A172 (cell line): ENCODE data around the gene DLGAP5. TPM values are rescaled to one million over a fixed set of nuclear protein-coding genes. Genes with fewer than 3 reads are reported as not detected.

Experiments used
- DNase-seq: peaks from one replicate; pipeline ENCODE4 v3.0.0-alpha.2; 2015; ENCODE audit warnings: low spot score
- total RNA-seq: library from RNA; depleted of rRNA; stranded (reverse); fragments of >200 nt; shearing (Covaris generic); gene quantifications from 2 replicates; pipeline ENCODE4 v1.2.3, GENCODE V29; 2014; rRNA removed

DLGAP5 gene, protein sequence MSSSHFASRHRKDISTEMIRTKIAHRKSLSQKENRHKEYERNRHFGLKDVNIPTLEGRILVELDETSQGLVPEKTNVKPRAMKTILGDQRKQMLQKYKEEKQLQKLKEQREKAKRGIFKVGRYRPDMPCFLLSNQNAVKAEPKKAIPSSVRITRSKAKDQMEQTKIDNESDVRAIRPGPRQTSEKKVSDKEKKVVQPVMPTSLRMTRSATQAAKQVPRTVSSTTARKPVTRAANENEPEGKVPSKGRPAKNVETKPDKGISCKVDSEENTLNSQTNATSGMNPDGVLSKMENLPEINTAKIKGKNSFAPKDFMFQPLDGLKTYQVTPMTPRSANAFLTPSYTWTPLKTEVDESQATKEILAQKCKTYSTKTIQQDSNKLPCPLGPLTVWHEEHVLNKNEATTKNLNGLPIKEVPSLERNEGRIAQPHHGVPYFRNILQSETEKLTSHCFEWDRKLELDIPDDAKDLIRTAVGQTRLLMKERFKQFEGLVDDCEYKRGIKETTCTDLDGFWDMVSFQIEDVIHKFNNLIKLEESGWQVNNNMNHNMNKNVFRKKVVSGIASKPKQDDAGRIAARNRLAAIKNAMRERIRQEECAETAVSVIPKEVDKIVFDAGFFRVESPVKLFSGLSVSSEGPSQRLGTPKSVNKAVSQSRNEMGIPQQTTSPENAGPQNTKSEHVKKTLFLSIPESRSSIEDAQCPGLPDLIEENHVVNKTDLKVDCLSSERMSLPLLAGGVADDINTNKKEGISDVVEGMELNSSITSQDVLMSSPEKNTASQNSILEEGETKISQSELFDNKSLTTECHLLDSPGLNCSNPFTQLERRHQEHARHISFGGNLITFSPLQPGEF
- 49.8 and 58.4 TPM in 2 replicates for total RNA-seq

DNA sequence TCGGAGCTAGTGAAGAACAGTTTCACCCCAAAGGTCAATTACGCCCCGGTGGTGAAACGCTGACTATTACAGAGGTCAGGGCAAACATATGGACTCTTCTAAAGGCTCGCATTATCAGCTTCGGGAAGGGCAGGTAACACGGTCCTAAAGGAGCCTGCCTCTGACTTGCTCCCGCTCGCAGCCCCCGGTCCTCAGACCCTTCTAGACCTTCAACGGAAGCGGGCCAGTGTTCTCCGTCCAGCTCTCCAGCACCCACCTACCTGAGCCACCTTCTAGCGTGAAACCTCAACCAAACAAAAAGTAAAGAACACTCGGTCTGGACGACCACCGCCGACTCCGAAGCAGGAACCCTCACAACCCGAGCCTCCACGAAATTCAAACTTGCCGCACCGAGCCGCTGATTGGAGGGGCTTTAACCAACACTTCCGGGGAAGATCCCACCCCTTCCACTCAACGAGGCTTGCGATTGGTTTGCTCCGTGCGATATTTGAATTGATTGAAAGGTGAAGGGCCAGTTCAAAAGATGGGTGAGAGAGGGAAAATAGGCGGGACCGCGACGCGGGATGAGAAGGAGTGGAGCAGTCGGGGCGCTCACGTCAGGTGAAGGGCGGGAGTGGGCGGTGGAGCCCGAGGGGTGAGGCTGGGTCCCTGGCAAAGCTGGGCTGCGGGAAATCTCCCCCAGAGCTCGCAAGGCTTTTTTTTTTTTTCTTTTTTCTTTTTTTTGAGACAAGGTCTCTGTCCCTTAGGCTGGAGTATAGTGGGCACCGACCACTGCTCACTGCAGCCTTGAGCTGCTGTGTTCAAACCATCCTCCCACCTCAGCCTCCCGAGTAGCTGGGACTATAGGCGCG lies at the start of gene DLGAP5:
TSS of gene DLGAP5 (minus strand) at position 383 of the 851 bp plus-strand sequence. CDS start 2,406 bp downstream, outside the sequence.
- peak; percentile 94 for DNase-seq

- no peak for DNase-seq
Measured at GRCh38 chr14:55240526-55241178, 49.3 kb upstream of the DLGAP5 start.

- no peak for DNase-seq
Measured at GRCh38 chr14:55239320-55239719, 47.9 kb upstream of the DLGAP5 start.

- DNase-seq, result peak; percentile 5
Measured at GRCh38 chr14:55238019-55238680, 46.8 kb upstream of the DLGAP5 start.

GRCh38 chr14:55233591-55233990 lies 42.2 kb upstream of the DLGAP5 start:
- no peak for DNase-seq

DNA sequence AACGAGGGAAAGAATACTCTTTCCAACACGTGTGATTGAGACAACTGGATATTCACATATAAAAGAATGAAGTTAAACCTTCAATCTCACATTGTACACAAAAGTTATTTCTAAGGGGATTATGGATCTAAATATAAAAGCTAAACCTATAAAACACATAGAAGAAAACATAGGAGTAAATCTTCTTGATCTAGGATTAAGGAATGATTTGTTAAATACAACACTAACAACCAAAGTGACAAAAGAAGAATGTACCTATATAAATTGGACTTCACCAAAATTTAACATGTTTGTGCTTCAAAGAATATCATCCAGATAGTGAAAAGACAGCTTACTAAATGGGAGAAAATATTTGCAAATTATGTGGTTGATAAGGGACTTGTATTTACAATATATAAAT lies 36.9 kb upstream of the DLGAP5 start:
- no peak for DNase-seq

- no peak for DNase-seq
Measured at GRCh38 chr14:55223364-55223763, 32.0 kb upstream of the DLGAP5 start.

GRCh38 chr14:55221968-55222367 lies 30.6 kb upstream of the DLGAP5 start:
- no peak for DNase-seq

- DNase-seq, result peak; percentile 54
Measured at GRCh38 chr14:55221186-55221585, 29.8 kb upstream of the DLGAP5 start.

DNA sequence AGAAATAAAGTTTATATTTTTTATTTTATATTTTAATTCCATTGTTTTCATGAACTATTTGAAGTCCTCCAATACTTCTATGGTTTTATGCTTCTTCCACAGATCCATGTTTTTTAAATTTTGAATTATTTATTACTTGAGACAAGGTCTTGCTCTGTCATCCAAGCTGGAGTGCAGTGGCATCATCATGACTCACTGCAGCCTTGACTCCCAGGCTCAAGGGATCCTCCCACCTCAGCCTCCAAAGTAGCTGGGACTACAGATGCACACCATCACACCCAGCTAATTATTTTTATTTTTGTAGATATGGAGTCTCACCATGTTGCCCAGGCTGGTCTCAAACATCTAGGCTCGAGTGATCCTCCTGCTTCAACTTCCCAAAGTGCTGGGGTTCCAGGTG lies 28.8 kb upstream of the DLGAP5 start:
- DNase-seq, result peak; percentile 11

- no peak for DNase-seq
Measured at GRCh38 chr14:55212634-55213033, 21.2 kb upstream of the DLGAP5 start.

DNA sequence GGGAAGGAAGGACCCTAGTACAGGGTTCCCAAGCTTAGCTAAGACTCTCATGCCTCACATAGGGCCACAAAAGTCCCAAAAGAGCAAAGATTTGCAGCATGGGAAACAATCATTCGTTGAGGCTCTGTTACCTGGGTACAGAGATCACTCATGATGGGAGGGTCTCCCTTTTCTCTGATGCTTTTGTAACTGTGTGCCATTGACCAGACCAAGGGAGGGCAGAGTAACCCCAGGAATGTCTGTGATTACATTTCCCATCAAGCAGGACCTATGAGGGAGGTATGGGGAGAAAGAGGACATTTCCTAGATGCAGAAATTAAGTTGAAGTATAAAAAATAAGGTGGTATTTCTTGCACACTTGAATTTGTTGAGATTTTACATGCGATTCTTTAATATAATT lies 16.4 kb upstream of the DLGAP5 start:
- DNase-seq, result no peak

- no peak for DNase-seq
Measured at GRCh38 chr14:55206175-55206693, 14.8 kb upstream of the DLGAP5 start.

DNA sequence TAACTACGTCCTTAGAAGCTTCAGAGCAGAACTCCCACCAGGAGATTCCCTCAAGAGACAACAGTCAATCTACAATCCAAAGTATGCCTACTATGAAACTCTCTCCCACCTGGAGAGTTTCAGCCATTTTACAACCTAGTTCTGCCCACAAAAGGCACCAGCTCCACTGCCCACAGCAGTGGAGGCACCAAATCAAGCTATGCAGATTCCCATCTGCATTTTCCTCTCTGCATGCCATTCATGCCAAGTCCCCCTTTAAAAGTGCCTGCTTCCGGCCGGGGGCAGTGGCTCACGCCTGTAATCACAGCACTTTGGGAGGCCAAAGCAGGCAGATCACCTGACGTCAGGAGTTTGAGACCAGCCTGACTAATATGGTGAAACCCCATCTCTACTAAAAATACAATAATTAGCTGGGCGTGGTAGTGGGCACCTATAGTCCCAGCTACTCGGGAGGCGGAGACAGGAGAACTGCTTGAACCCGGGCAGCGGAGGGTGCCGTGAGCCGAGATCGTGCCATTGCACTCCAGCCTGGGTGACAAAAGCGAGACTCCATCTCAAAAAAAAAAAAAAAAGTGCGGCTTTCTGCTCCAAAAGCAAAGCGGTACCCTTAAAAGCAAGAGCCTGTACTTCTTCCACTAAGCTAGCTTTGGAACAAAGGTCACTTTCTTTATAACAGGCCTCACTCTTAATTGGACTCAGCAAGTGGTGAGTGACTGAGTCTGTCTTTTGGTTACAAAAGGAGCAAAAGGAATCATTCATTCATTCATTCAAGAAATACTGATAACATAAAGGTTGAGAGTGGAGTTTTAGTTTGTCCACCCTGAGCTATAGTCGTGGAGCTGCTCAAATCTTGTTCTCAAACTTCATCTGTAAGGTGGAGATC lies 10.1 kb upstream of the DLGAP5 start:
- no peak for DNase-seq

GRCh38 chr14:55200651-55201050 lies 9.3 kb upstream of the DLGAP5 start:
- no peak for DNase-seq

DNA sequence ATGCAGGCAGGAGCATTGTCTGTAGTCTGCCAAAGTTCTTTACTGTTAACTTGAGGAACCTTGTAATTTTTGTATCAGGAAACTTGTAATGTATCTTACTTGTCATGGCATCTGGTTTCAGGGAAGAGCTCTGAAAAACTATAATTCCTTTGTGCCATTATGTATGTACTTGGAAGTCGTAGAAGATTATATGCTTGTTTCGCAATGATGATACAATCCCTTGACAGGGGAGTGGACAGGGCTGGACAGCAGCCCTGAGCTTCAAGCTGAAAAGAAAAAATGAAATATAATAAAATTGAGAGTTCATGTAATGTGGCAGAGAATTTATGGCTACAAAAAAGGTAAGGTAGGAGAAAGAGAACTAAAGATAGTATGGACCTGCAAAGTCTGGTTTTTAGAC lies 7.4 kb upstream of the DLGAP5 start:
- no peak for DNase-seq

DNA sequence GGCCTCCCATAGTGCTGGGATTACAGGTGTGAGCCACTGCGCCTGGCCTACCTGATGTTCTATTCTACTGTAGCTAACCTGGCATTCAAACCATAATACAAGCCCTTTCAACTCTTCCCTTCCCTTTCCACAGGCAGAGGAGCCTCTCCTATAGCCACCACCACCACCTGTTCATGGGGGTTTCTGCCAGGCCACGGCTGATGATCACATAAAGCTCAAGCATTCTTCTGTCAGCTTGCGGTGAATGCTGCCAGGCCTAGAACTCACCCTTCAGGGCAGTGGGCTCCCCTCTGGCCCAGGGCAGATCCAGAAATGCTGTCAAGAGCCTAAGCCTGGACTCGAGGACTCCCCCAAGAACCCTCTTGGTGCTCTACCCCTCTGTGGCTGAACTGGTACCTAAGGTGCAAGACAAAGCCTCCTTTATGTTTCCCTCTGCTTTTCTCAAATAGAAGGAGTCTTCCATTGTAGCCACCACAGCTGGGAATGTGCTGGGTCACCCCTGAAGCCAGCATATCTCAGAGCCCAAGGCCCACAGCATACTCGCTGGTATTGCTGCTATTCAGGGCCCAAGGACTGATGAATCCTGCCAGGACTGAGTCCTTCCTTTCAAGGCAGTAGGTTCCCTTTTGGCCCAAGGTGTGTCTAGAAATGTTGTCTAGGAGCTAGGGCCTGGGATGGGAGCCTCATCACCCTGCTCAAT lies 3.4 kb upstream of the DLGAP5 start:
- no peak for DNase-seq

- peak; percentile 1 for DNase-seq
Measured at GRCh38 chr14:55192054-55192621, 753 bp upstream of the DLGAP5 start.

DNA sequence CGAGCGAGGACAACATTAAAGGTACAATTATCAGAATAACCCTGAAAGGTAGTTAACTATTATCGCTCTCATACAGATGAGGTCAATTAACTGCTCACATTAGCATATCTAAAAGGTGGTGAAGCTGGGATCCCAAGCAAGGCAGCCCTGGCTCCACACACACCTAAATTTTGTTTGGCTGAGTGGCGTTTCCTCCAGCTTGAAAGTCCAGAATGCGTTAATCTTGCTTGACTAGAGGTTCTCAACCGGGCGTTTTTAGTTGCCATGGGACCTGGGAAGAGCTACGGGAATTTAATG lies 531 bp downstream of the DLGAP5 start:
- DNase-seq, result no peak
